HCT116 (cell line): ENCODE measurements around the gene CEMP1. TPM values are rescaled to one million over a fixed set of nuclear protein-coding genes. Genes with fewer than 3 reads are reported as not detected.
"Not testable (repeated sequence)": the region's sequence is repeated elsewhere in the genome, so short reads cannot be mapped to it uniquely, and the experiment has no call there.

Experiments
- ATAC-seq: fragments of 200-7000 bp; cut with Tn5 transposase; 2 replicates; pipeline ENCODE4 v1.9.1; 2020; ENCODE audit warnings: mild to moderate bottlenecking, moderate library complexity
- BruUV-seq: library from RNA; stranded (reverse); fragments of 400-500 nt; replicated peaks from 2 replicates; lab custom pipeline; 2021; lab: Mats Ljungman, UMichigan
- CTCF ChIA-PET: fragments of 300-600 bp; sonication (Branson Sonifier 250); formaldehyde crosslinking; loops from one replicate; lab custom pipeline; 2021; ENCODE audit warnings: antibody characterized with exemption; lab: Charles Lee
- POLR2A ChIA-PET: fragments of 300-600, 350-600 bp; sonication (Branson Sonifier 250); formaldehyde crosslinking; loops from one replicate; lab custom pipeline; 2021; ENCODE audit warnings: antibody characterized with exemption; lab: Charles Lee
- RAD21 ChIA-PET, 2 experiments: fragments of 300-600 bp; sonication (Branson Sonifier 250); formaldehyde crosslinking; loops; one replicate each; lab custom pipeline; 2023; ENCODE audit warnings: low total read pairs in 2 of 2; ENCODE audit not compliant: uncharacterized antibody in 2 of 2, unreplicated experiment in 2 of 2, low non-redundant PET in 1 of 2; lab: Charles Lee
- DNase-seq: peaks from one replicate; pipeline ENCODE4 v3.0.0-alpha.2; 2010; ENCODE audit warnings: low read depth, low spot score
- H2AFZ ChIP-seq: fragments of 200-600 bp; shearing (Covaris generic), sonication (generic); 2 replicates; pipeline ENCODE4 v1.6.1; 2017; ENCODE audit warnings: low read depth, mixed run types, mixed read lengths, antibody characterized with exemption, low read length; ENCODE audit not compliant: poor library complexity, severe bottlenecking
- H3K27ac ChIP-seq: 2 replicates; pipeline ENCODE4 v1.5.1; 2012; ENCODE audit warnings: low read depth, low read length
- H3K27me3 ChIP-seq: fragments of 200-600 bp; sonication (generic); 2 replicates; pipeline ENCODE4 v1.6.1; 2016; ENCODE audit warnings: mixed run types, low read length, mixed read lengths; ENCODE audit not compliant: insufficient read depth
- H3K36me3 ChIP-seq, 2 experiments: fragments of 200-500 bp in 1 of 2; fragments of 200-600 bp in 1 of 2; sonication (Bioruptor generic) in 1 of 2; sonication (generic) in 1 of 2; 2 replicates each; pipeline versions ENCODE4 v1.5.1 to v1.6.1; 2014 to 2016; ENCODE audit warnings: low read length in 2 of 2, inconsistent platforms in 1 of 2, mixed read lengths in 1 of 2, mixed run types in 1 of 2; ENCODE audit not compliant: insufficient read depth in 2 of 2, control insufficient read depth in 1 of 2
- H3K4me1 ChIP-seq, 2 experiments: fragments of 200-600 bp in 1 of 2; sonication (generic) in 1 of 2; 2 replicates each; pipeline versions ENCODE4 v1.5.1 to v1.6.1; 2012 to 2017; ENCODE audit warnings: low read length in 2 of 2, inconsistent platforms in 1 of 2, mild to moderate bottlenecking in 1 of 2, mixed read lengths in 1 of 2, mixed run types in 1 of 2, moderate library complexity in 1 of 2; ENCODE audit not compliant: insufficient read depth in 2 of 2, control insufficient read depth in 1 of 2
- H3K4me2 ChIP-seq: fragments of 200-600 bp; sonication (generic); 2 replicates; pipeline ENCODE4 v1.6.1; 2017; ENCODE audit warnings: mixed run types, low read length, mixed read lengths
- H3K4me3 ChIP-seq, 2 experiments: fragments of 200-600 bp in 1 of 2; sonication (generic) in 1 of 2; replicated peaks in 1 of 2; 2 replicates each; pipeline ENCODE4 v1.5.1; 2011 to 2016; ENCODE audit warnings: low read length in 2 of 2, control low read depth in 1 of 2, low read depth in 1 of 2, mild to moderate bottlenecking in 1 of 2, mixed read lengths in 1 of 2, mixed run types in 1 of 2
- H3K79me2 ChIP-seq: fragments of 200-600 bp; sonication (generic); 2 replicates; pipeline ENCODE4 v1.6.1; 2017; ENCODE audit warnings: mild to moderate bottlenecking, mixed run types, low read length, moderate library complexity, mixed read lengths; ENCODE audit not compliant: insufficient read depth
- H3K9ac ChIP-seq: fragments of 200-600 bp; sonication (generic); 2 replicates; pipeline ENCODE4 v1.6.1; 2016; ENCODE audit warnings: low read length, mixed read lengths
- H3K9me2 ChIP-seq: fragments of 200-600 bp; sonication (generic), shearing (Covaris generic); 2 replicates; pipeline ENCODE4 v1.6.1; 2017; ENCODE audit warnings: mixed run types, mild to moderate bottlenecking, moderate library complexity; ENCODE audit not compliant: insufficient read depth
- H3K9me3 ChIP-seq, 2 experiments: fragments of 200-500 bp in 1 of 2; fragments of 200-600 bp in 1 of 2; sonication (Bioruptor generic) in 1 of 2; sonication (generic) in 1 of 2; 2 replicates each; pipeline ENCODE4 v1.6.1; 2014 to 2017; ENCODE audit warnings: low read length in 2 of 2, mixed read lengths in 2 of 2, inconsistent platforms in 1 of 2, low read depth in 1 of 2, mild to moderate bottlenecking in 1 of 2, mixed run types in 1 of 2, moderate library complexity in 1 of 2; ENCODE audit not compliant: control insufficient read depth in 1 of 2, insufficient read depth in 1 of 2
- H4K20me1 ChIP-seq: fragments of 200-600 bp; sonication (generic), shearing (Covaris generic); 2 replicates; pipeline ENCODE4 v1.6.1; 2017; ENCODE audit warnings: mixed run types, mild to moderate bottlenecking, moderate library complexity; ENCODE audit not compliant: insufficient read depth
- intact Hi-C: fragments of 100-400 bp; cut with micrococcal nuclease; formaldehyde crosslinking; loops from 2 replicates; pipeline ENCODE4 v1.10.0; 2022
- total RNA-seq: library from RNA; stranded (reverse); gene quantifications from one replicate; pipeline ENCODE4 v1.2.1, GENCODE V29; 2021; ENCODE audit not compliant: unreplicated experiment

CEMP1 gene
- total RNA-seq, 1 experiment from 2014 or later: 0.32 TPM

DNA sequence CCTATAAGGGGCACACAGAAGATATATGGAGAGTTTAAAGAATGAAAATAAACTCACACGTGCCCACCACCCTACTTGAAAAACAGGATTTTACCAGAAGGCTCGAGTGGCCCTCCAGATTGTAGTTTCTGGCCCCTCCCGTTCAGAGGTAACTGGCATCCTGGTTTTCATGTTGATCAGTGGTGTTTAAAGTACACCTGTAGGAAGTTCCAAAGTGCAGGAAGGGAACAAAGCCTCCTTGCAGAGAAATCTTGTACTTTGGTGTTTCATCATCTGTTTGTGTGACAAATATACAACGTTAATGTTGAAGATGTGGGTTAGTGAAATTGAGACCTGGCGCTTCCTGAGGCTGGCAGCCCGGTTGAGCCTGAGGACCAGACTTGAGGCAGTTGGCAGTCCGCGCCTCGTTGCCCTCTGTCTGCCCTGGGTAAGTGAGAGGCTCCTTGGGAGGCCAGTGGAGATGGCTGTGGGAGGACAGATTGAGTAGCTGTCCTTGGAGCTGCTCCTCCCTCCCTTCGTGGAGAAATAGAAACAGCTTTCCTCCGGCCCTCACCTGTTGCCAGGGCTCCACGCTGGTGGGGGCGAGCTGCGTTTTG is 19.2 kb upstream of the CEMP1 start:
- peaks cover 10% of the 10 kb centered on the region for H3K79me2 ChIP-seq
- intact Hi-C loops, BruUV-seq, H3K9me3 ChIP-seq, H3K9me2 ChIP-seq, H3K4me1 ChIP-seq, H3K36me3 ChIP-seq, H3K4me3 ChIP-seq, RAD21 ChIA-PET, CTCF ChIA-PET, POLR2A ChIA-PET, H3K27me3 ChIP-seq, DNase-seq, H3K4me2 ChIP-seq, ATAC-seq, H2AFZ ChIP-seq, H3K27ac ChIP-seq, H3K9ac ChIP-seq, H4K20me1 ChIP-seq: not testable (repeated sequence)

DNA sequence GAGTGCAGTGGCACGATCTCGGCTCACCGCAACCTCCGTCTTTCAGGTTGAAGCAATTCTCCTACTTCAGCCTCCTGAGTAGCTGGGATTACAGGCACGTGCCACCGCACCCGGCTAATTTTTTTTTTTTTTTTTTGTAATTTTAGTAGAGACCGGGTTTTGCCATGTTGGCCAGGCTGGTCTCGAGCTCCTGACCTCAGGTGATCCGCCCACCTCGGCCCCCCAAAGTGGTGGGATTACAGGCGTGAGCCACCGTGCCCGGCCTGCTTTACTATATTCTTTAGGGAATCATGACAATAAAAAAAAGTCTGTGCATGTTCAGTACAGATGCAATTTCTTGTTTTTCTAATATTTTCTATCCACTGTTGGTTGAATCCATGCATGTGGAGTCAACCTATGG is 12.6 kb upstream of the CEMP1 start:
- H3K36me3 ChIP-seq, CTCF ChIA-PET, RAD21 ChIA-PET, H3K9me3 ChIP-seq, H3K4me1 ChIP-seq, H2AFZ ChIP-seq, H3K4me2 ChIP-seq, DNase-seq, H3K9me2 ChIP-seq, BruUV-seq, POLR2A ChIA-PET, H4K20me1 ChIP-seq, H3K27me3 ChIP-seq, H3K4me3 ChIP-seq, intact Hi-C loops, H3K9ac ChIP-seq, H3K27ac ChIP-seq, ATAC-seq: not testable (repeated sequence)
- H3K79me2 ChIP-seq: peaks cover 35% of the 10 kb centered on the region

DNA sequence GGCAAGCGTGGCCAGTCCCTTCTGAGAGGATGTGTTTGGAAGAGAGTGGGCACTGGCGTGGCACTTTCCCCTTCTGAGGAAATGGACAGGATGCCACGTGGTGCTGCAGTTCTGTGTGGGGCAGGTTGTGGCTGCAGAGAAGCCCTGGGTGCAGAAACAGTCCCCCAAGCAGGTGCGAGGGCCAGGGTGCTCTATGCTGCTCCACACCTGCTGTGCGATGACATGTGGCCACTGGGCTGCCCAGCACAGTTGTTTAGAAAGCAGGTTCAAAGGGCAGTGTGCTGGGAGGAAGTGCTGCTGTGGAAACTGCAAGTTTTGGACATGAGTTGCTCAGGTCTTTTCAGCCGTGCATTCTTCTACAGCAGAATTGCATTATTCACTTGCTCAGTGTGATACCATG is 10.2 kb upstream of the CEMP1 start:
- H3K4me2 ChIP-seq: not testable (repeated sequence)

DNA sequence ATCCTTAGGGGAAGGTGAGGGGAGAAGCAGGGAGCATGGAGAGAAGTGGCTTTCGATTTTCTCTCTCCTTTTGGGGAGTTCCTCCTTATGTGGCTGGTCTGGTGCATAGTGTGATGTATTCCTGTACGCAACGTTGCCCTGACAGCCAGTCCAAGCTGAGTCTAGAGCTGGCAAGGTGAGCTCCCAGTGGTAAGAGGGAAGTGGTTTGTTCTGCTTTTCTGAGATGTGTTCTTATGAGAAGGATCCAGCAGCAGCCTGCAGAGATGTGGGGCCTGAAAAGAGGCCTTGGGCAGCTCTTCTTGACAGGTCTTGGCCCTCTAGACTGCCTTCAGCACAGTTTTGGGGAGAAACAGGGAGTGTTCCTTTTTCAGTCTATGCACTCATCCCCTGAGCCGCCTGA is 9.7 kb upstream of the CEMP1 start:
- intact Hi-C loops, H3K9me2 ChIP-seq, CTCF ChIA-PET, H4K20me1 ChIP-seq, H3K27me3 ChIP-seq, H3K9ac ChIP-seq, POLR2A ChIA-PET, H3K36me3 ChIP-seq, H2AFZ ChIP-seq, H3K4me2 ChIP-seq, H3K9me3 ChIP-seq, DNase-seq, H3K27ac ChIP-seq, BruUV-seq, ATAC-seq, RAD21 ChIA-PET, H3K4me3 ChIP-seq: not testable (repeated sequence)
- peaks cover 36% of the 10 kb centered on the region for H3K79me2 ChIP-seq
- H3K4me1 ChIP-seq: peaks cover 10 to 13% of the 10 kb centered on the region in 2 experiments

More for the DNA sequence above, 10.2 kb upstream of the CEMP1 start:
- H3K4me1 ChIP-seq, H3K9ac ChIP-seq, H3K9me2 ChIP-seq, POLR2A ChIA-PET, intact Hi-C loops, ATAC-seq, H3K4me3 ChIP-seq, H3K9me3 ChIP-seq, CTCF ChIA-PET, DNase-seq, BruUV-seq, H2AFZ ChIP-seq, H3K27me3 ChIP-seq, H4K20me1 ChIP-seq, H3K36me3 ChIP-seq, RAD21 ChIA-PET, H3K27ac ChIP-seq: not testable (repeated sequence)
- H3K79me2 ChIP-seq: peaks cover 38% of the 10 kb centered on the region
